HCT116 (cell line): ENCODE measurements around the gene KCTD19. TPM values are rescaled to one million over a fixed set of nuclear protein-coding genes. Genes with fewer than 3 reads are reported as not detected.
A peak's percentile ranks its signal among the peaks of the same experiment; 100 is the strongest.

Source experiments
- ATAC-seq: fragments of 200-7000 bp; cut with Tn5 transposase; 2 replicates; pipeline ENCODE4 v1.9.1; 2020; ENCODE audit warnings: mild to moderate bottlenecking, moderate library complexity
- BruUV-seq: library from RNA; stranded (reverse); fragments of 400-500 nt; replicated peaks from 2 replicates; lab custom pipeline; 2021; lab: Mats Ljungman, UMichigan
- CTCF ChIA-PET: fragments of 300-600 bp; sonication (Branson Sonifier 250); formaldehyde crosslinking; loops from one replicate; lab custom pipeline; 2021; ENCODE audit warnings: antibody characterized with exemption; lab: Charles Lee
- POLR2A ChIA-PET: fragments of 300-600, 350-600 bp; sonication (Branson Sonifier 250); formaldehyde crosslinking; loops from one replicate; lab custom pipeline; 2021; ENCODE audit warnings: antibody characterized with exemption; lab: Charles Lee
- RAD21 ChIA-PET, 2 experiments: fragments of 300-600 bp; sonication (Branson Sonifier 250); formaldehyde crosslinking; loops; one replicate each; lab custom pipeline; 2023; ENCODE audit warnings: low total read pairs in 2 of 2; ENCODE audit not compliant: uncharacterized antibody in 2 of 2, unreplicated experiment in 2 of 2, low non-redundant PET in 1 of 2; lab: Charles Lee
- DNase-seq: peaks from one replicate; pipeline ENCODE4 v3.0.0-alpha.2; 2010; ENCODE audit warnings: low read depth, low spot score
- H2AFZ ChIP-seq: fragments of 200-600 bp; shearing (Covaris generic), sonication (generic); 2 replicates; pipeline ENCODE4 v1.6.1; 2017; ENCODE audit warnings: low read depth, mixed run types, mixed read lengths, antibody characterized with exemption, low read length; ENCODE audit not compliant: poor library complexity, severe bottlenecking
- H3K27ac ChIP-seq: 2 replicates; pipeline ENCODE4 v1.5.1; 2012; ENCODE audit warnings: low read depth, low read length
- H3K27me3 ChIP-seq: fragments of 200-600 bp; sonication (generic); 2 replicates; pipeline ENCODE4 v1.6.1; 2016; ENCODE audit warnings: mixed run types, low read length, mixed read lengths; ENCODE audit not compliant: insufficient read depth
- H3K36me3 ChIP-seq, 2 experiments: fragments of 200-500 bp in 1 of 2; fragments of 200-600 bp in 1 of 2; sonication (Bioruptor generic) in 1 of 2; sonication (generic) in 1 of 2; 2 replicates each; pipeline versions ENCODE4 v1.5.1 to v1.6.1; 2014 to 2016; ENCODE audit warnings: low read length in 2 of 2, inconsistent platforms in 1 of 2, mixed read lengths in 1 of 2, mixed run types in 1 of 2; ENCODE audit not compliant: insufficient read depth in 2 of 2, control insufficient read depth in 1 of 2
- H3K4me1 ChIP-seq, 2 experiments: fragments of 200-600 bp in 1 of 2; sonication (generic) in 1 of 2; 2 replicates each; pipeline versions ENCODE4 v1.5.1 to v1.6.1; 2012 to 2017; ENCODE audit warnings: low read length in 2 of 2, inconsistent platforms in 1 of 2, mild to moderate bottlenecking in 1 of 2, mixed read lengths in 1 of 2, mixed run types in 1 of 2, moderate library complexity in 1 of 2; ENCODE audit not compliant: insufficient read depth in 2 of 2, control insufficient read depth in 1 of 2
- H3K4me2 ChIP-seq: fragments of 200-600 bp; sonication (generic); 2 replicates; pipeline ENCODE4 v1.6.1; 2017; ENCODE audit warnings: mixed run types, low read length, mixed read lengths
- H3K4me3 ChIP-seq, 2 experiments: fragments of 200-600 bp in 1 of 2; sonication (generic) in 1 of 2; replicated peaks in 1 of 2; 2 replicates each; pipeline ENCODE4 v1.5.1; 2011 to 2016; ENCODE audit warnings: low read length in 2 of 2, control low read depth in 1 of 2, low read depth in 1 of 2, mild to moderate bottlenecking in 1 of 2, mixed read lengths in 1 of 2, mixed run types in 1 of 2
- H3K79me2 ChIP-seq: fragments of 200-600 bp; sonication (generic); 2 replicates; pipeline ENCODE4 v1.6.1; 2017; ENCODE audit warnings: mild to moderate bottlenecking, mixed run types, low read length, moderate library complexity, mixed read lengths; ENCODE audit not compliant: insufficient read depth
- H3K9ac ChIP-seq: fragments of 200-600 bp; sonication (generic); 2 replicates; pipeline ENCODE4 v1.6.1; 2016; ENCODE audit warnings: low read length, mixed read lengths
- H3K9me2 ChIP-seq: fragments of 200-600 bp; sonication (generic), shearing (Covaris generic); 2 replicates; pipeline ENCODE4 v1.6.1; 2017; ENCODE audit warnings: mixed run types, mild to moderate bottlenecking, moderate library complexity; ENCODE audit not compliant: insufficient read depth
- H3K9me3 ChIP-seq, 2 experiments: fragments of 200-500 bp in 1 of 2; fragments of 200-600 bp in 1 of 2; sonication (Bioruptor generic) in 1 of 2; sonication (generic) in 1 of 2; 2 replicates each; pipeline ENCODE4 v1.6.1; 2014 to 2017; ENCODE audit warnings: low read length in 2 of 2, mixed read lengths in 2 of 2, inconsistent platforms in 1 of 2, low read depth in 1 of 2, mild to moderate bottlenecking in 1 of 2, mixed run types in 1 of 2, moderate library complexity in 1 of 2; ENCODE audit not compliant: control insufficient read depth in 1 of 2, insufficient read depth in 1 of 2
- H4K20me1 ChIP-seq: fragments of 200-600 bp; sonication (generic), shearing (Covaris generic); 2 replicates; pipeline ENCODE4 v1.6.1; 2017; ENCODE audit warnings: mixed run types, mild to moderate bottlenecking, moderate library complexity; ENCODE audit not compliant: insufficient read depth
- CTCF ChIP-seq, 3 experiments: fragments of 200-600 bp in 1 of 3; sonication (generic) in 1 of 3; IDR thresholded peaks in 2 of 3; conservative IDR thresholded peaks in 1 of 3; 2 replicates each; pipeline ENCODE4 v1.5.1; 2012 to 2017; ENCODE audit warnings: low read depth in 2 of 3, low read length in 2 of 3, antibody characterized with exemption in 1 of 3, borderline replicate concordance in 1 of 3, control low read depth in 1 of 3, mild to moderate bottlenecking in 1 of 3, mixed read lengths in 1 of 3, mixed run types in 1 of 3, moderate library complexity in 1 of 3; ENCODE audit not compliant: insufficient read depth in 1 of 3
- EGR1 ChIP-seq: IDR thresholded peaks from 2 replicates; pipeline ENCODE4 v1.6.1; 2012; ENCODE audit warnings: low read depth
- ELF1 ChIP-seq: IDR thresholded peaks from 2 replicates; pipeline ENCODE4 v1.6.1; 2012; ENCODE audit warnings: low read depth, borderline replicate concordance
- EZH2 ChIP-seq: fragments of 200-600 bp; sonication (generic); IDR thresholded peaks from 2 replicates; pipeline ENCODE4 v1.6.1; 2017; ENCODE audit warnings: antibody characterized with exemption, mixed run types
- EZH2phosphoT487 ChIP-seq: fragments of 200-600 bp; IDR thresholded peaks from 2 replicates; pipeline ENCODE4 v1.6.1; 2018; ENCODE audit warnings: antibody characterized with exemption, borderline replicate concordance
- FOSL1 ChIP-seq: IDR thresholded peaks from 2 replicates; pipeline ENCODE4 v1.6.1; 2012; ENCODE audit warnings: low read depth
- JUND ChIP-seq: IDR thresholded peaks from 2 replicates; pipeline ENCODE4 v1.6.1; 2012
- POLR2A ChIP-seq: IDR thresholded peaks from 2 replicates; pipeline ENCODE4 v1.7.0; 2011; ENCODE audit warnings: borderline replicate concordance; ENCODE audit not compliant: insufficient read depth, insufficient read length; ENCODE audit errors: extremely low read depth
- POLR2AphosphoS5 ChIP-seq: IDR thresholded peaks from 2 replicates; pipeline ENCODE4 v1.6.1; 2011; ENCODE audit warnings: mild to moderate bottlenecking, low read depth, low read length, moderate library complexity
- RAD21 ChIP-seq: IDR thresholded peaks from 2 replicates; pipeline ENCODE4 v1.6.1; 2012; ENCODE audit warnings: low read depth, mild to moderate bottlenecking
- SIN3A ChIP-seq: IDR thresholded peaks from 2 replicates; pipeline ENCODE4 v1.6.1; 2012; ENCODE audit warnings: low read depth
- SP1 ChIP-seq: IDR thresholded peaks from 2 replicates; pipeline ENCODE4 v1.6.1; 2012; ENCODE audit warnings: low read depth
- SRF ChIP-seq: IDR thresholded peaks from 2 replicates; pipeline ENCODE4 v1.6.1; 2012; ENCODE audit warnings: low read depth
- TCF7L2 ChIP-seq: IDR thresholded peaks from 2 replicates; pipeline ENCODE4 v1.7.0; 2011; ENCODE audit warnings: borderline replicate concordance, inconsistent platforms; ENCODE audit not compliant: insufficient read depth, insufficient read length; ENCODE audit errors: extremely low read depth
- YY1 ChIP-seq: IDR thresholded peaks from 2 replicates; pipeline ENCODE4 v1.6.1; 2011; ENCODE audit warnings: low read length, low read depth, moderate library complexity, mild to moderate bottlenecking; ENCODE audit not compliant: insufficient replicate concordance; ENCODE audit errors: extremely low read depth
- ZBTB33 ChIP-seq: IDR thresholded peaks from 2 replicates; pipeline ENCODE4 v1.6.1; 2011; ENCODE audit warnings: mild to moderate bottlenecking, low read length, moderate library complexity; ENCODE audit not compliant: insufficient replicate concordance; ENCODE audit errors: extremely low read depth
- ZFX ChIP-seq: fragments of 450-650 bp; IDR thresholded peaks from 2 replicates; pipeline ENCODE4 v1.6.1; 2017
- ZNF274 ChIP-seq: fragments of 200-500 bp; sonication (Bioruptor generic); IDR thresholded peaks from 2 replicates; pipeline ENCODE4 v1.6.1; 2014; ENCODE audit warnings: mild to moderate bottlenecking, low read depth, low read length, inconsistent platforms
- intact Hi-C: fragments of 100-400 bp; cut with micrococcal nuclease; formaldehyde crosslinking; loops from 2 replicates; pipeline ENCODE4 v1.10.0; 2022
- total RNA-seq: library from RNA; stranded (reverse); gene quantifications from one replicate; pipeline ENCODE4 v1.2.1, GENCODE V29; 2021; ENCODE audit not compliant: unreplicated experiment
- TF ChIP-seq, protein P1 (sequence below): IDR thresholded peaks from 2 replicates; pipeline ENCODE4 v1.6.1; 2012; ENCODE audit warnings: low read depth
- TF ChIP-seq, protein P2 (sequence below): IDR thresholded peaks from 2 replicates; pipeline ENCODE4 v1.6.1; 2012

KCTD19 gene
- total RNA-seq, 1 experiment from 2014 or later, result not detected

DNA sequence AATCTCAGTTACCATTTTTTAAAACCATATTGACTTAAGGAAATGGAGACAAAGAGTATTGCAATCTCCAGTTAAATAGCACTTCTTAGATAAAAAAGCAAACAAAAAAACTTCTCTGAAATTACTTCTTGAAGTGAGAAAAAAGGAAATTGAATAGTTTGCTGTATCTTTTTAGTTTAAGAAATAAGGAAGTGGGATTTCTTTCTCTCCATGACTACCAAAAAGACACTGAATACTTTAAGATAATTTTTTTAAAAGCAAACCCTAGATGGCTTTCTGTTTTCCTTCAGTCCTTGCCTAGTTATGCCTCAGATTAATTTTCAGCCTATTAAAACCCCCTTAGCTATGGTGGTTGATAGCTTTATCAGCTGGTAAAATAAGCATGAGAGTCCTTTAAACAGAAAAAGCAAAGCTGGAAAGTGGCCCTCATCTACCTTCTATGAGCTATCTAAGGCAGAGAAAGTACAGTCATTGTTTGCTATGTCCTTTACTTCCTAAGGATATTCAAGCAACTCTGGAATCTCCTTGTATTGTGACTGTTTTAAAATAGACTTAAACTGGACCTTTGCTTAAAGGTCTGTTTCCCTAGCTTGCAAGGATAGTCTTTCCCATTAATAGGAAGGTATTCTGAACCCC lies 38.2 kb upstream of the KCTD19 start:
- ATAC-seq, result no peak
- CTCF ChIA-PET, result interaction anchor here (2.0 kb wide), 1 partner anchor 16 kb away, joined by 7 read pairs; no protein-coding TSS in a partner anchor

More for the DNA sequence above, 38.2 kb upstream of the KCTD19 start:
- Histone ChIP-seq H3K9ac (no peak overlapping the region), H3K4me1 (peaks cover 5 to 16% of the 10 kb centered on the region in 2 experiments), H4K20me1 (no peaks in the 10 kb centered on the region), H3K9me2 (no peaks in the 10 kb centered on the region), H3K4me3 (no peak overlapping the region), H3K27me3 (peaks cover 5% of the 10 kb centered on the region), H3K4me2 (no peak overlapping the region), H3K36me3 (no peaks in the 10 kb centered on the region), H3K79me2 (no peaks in the 10 kb centered on the region), H2AFZ (peak overlapping the region; percentile 20), H3K27ac (no peak overlapping the region), H3K9me3 (no peaks in the 10 kb centered on the region)
- ChIA-PET POLR2A (no interaction called here), RAD21 (no interaction called here)
- no TSS peak for BruUV-seq
- TF ChIP-seq, protein P1, sequence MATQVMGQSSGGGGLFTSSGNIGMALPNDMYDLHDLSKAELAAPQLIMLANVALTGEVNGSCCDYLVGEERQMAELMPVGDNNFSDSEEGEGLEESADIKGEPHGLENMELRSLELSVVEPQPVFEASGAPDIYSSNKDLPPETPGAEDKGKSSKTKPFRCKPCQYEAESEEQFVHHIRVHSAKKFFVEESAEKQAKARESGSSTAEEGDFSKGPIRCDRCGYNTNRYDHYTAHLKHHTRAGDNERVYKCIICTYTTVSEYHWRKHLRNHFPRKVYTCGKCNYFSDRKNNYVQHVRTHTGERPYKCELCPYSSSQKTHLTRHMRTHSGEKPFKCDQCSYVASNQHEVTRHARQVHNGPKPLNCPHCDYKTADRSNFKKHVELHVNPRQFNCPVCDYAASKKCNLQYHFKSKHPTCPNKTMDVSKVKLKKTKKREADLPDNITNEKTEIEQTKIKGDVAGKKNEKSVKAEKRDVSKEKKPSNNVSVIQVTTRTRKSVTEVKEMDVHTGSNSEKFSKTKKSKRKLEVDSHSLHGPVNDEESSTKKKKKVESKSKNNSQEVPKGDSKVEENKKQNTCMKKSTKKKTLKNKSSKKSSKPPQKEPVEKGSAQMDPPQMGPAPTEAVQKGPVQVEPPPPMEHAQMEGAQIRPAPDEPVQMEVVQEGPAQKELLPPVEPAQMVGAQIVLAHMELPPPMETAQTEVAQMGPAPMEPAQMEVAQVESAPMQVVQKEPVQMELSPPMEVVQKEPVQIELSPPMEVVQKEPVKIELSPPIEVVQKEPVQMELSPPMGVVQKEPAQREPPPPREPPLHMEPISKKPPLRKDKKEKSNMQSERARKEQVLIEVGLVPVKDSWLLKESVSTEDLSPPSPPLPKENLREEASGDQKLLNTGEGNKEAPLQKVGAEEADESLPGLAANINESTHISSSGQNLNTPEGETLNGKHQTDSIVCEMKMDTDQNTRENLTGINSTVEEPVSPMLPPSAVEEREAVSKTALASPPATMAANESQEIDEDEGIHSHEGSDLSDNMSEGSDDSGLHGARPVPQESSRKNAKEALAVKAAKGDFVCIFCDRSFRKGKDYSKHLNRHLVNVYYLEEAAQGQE, result no peak
- no peak for TF ChIP-seq ZFX
- no peak for TF ChIP-seq YY1
- TF ChIP-seq ZNF274, result no peak
- TF ChIP-seq CTCF (IDR thresholded peaks at IDR 0.05 in 2 of 3, conservative IDR thresholded peaks at IDR 0.05 in 1 of 3; ENCODE audit: borderline replicate concordance in 1 of 3, insufficient read depth in 1 of 3, low read depth in 2 of 3, low read length in 2 of 3), result no peak
- no peak for TF ChIP-seq EZH2
- TF ChIP-seq POLR2AphosphoS5, result no peak
- no peak for TF ChIP-seq ELF1
- TF ChIP-seq EZH2phosphoT487, result no peak
- no peak for TF ChIP-seq FOSL1
- TF ChIP-seq ZBTB33, result no peak
- no peak for TF ChIP-seq TCF7L2
- TF ChIP-seq, protein P2, sequence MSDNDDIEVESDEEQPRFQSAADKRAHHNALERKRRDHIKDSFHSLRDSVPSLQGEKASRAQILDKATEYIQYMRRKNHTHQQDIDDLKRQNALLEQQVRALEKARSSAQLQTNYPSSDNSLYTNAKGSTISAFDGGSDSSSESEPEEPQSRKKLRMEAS, result no peak
- TF ChIP-seq POLR2A, result no peak
- no peak for TF ChIP-seq SRF
- no peak for TF ChIP-seq SIN3A
- TF ChIP-seq JUND, result no peak
- no peak for TF ChIP-seq RAD21
- no peak for TF ChIP-seq EGR1
- no peak for TF ChIP-seq SP1
- intact Hi-C loops, result no loop called here
- no peak for DNase-seq
